Stimulated activated CD8-positive, alpha-beta memory T cell treated with anti-CD3 and anti-CD28 coated beads, Interleukin-7, amount 100 ng/mL, for 48 hours (primary cell): ENCODE measurements around the gene DENND10.
"Not testable (repeated sequence)": the region's sequence is repeated elsewhere in the genome, so short reads cannot be mapped to it uniquely, and the experiment has no call there.

Experiments used
- DNase-seq, 2 donors: peaks; one replicate each; pipeline ENCODE4 v3.0.0-alpha.2; 2020; ENCODE audit warnings: low read depth in 1 of 2; ENCODE audit errors: extremely low read depth in 1 of 2

Gene DENND10

GRCh38 chr10:119096641-119097415, 7.1 kb upstream of the DENND10 start:
- not testable (repeated sequence) for DNase-seq

DNA sequence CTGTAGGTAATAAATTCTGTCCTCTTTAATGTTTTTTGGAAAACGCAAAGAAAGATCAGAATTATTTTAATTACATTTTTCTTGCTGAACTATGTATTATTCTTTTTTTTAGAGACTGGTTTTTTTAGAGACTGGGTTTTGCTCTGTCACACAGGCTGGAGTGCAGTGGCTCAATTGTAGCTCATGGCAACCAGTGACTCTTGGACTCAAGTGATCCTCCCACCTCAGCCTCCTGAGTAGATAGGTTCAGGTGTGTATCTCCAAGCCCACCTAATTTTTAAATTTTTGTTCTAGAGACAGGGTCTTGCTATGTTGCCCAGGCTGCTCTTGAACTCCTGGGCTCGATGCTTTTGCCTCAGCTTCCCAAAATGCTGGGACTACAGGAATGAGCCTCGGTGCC, 5.3 kb upstream of the DENND10 start:
- no peak for DNase-seq

DNA sequence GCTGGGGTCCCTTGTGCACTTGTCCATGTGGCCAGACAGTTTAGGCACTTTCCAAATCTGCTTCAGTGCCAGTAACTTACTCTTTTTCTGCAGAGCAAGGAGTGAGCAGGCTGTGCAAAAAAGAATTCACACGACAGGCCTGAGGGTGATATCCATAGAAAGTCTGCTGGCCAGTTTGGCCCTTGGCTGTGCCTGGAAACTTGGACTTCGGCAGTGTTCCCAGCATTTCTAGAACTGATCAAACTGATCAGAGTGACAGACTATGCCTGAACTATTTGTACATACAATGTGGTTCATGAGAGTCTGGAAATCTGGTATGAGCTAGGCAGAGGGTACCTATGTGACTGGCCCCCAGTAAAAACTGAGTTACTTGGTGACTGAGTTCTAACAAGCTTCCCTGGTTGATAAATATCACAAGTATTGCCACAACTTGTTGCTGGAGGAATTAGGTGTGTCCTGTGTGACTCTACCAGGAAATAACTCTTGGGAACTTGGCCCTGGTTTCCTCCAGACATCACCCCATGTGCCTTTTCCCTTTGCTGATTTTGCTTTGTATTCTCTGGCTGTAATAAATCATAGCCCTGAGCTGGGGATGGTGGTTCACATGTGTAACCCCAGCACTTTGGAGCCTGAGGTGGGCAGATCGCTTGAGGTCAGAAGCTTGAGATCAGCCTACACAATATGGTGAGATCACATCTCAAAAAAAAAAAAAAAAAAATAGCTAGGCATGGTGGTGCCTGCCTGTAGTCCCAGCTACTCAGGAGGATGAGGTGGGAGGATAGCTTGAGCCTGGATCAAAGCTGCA, 3.3 kb upstream of the DENND10 start:
- DNase-seq, result no peak

DNA sequence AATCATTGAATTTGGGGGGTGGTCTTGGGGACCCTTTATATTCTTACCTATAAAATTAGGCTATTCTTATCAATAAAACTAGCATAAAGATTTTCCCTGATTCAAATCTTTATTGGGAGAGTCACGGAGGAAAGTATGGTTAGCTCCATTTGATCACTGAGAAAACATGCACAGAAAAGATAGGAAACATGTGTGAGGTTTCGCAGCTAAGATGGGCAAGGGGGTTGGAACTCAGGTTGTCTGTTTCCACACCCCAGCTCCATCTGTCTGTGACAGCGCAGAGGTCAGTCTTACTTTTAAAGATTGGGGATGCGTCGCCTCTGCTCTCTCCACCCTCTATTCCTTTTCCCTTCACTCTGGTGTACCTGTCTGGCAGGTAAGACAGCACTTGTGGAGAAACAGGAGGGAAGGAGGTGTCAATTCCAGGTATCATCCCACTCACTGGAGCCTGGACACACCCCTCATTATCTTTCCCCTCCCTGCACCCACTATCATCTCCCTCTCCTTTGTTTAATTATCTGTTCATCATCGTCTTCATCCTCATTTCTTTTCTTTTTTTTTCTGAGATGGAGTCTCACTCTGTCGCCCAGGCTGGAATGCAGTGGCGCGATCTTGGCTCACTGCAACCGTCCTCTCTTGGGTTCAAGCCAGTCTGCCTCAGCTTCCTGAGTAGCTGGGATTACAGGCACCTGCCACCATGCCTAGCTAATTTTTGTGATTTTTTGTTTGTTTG, 2.4 kb upstream of the DENND10 start:
- DNase-seq, result no peak

DNA sequence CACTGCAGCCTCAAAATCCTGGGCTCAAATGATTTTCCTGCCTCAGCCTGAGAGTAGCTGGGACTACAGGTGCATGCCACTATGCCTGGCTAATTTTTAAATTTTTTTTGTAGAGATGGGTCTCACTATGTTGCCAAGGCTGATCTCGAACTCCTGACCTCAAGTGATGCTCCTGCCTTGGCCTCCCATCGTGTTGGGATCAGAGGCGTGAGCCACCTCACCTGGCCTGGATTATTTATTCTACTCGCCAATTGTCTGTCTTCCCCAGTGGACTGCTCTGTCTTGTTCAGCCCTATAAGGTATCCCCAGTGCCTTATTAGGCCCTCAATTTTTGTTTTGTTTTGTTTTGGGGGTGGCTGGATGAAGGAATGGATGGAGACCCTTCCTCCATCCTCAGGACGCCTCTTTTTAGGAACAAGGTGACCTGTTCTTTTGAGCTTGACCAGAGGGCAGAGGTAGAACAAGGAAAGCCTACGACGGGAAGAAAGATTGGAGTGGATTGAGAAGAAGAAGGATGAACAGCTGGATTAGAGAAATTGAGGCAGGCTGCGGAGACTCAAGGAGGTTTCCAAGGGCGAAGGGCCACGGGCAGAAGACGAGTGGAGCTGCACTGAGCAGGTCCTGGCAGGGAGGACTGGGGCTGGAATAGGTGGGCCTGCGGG, 541 bp upstream of the DENND10 start:
- DNase-seq, result no peak

DNA sequence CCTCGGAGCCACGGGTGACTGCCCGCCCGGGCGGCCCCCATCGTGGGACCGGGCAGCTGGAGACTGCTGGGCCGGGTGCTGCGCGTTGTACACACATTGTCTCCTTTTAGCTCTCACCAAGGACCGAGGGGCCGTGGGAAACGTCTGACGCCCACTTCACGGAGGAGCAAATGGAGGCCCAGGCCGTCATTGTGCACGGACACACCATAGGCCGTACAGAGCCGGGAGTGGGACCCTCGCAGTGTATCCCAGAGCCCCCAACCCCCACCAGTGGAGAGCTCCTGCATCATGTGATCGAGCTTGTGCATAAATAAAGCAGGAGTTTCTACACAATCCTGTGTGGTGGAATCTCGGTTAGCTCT, 722 bp downstream of the DENND10 start:
- DNase-seq, result no peak

DNA sequence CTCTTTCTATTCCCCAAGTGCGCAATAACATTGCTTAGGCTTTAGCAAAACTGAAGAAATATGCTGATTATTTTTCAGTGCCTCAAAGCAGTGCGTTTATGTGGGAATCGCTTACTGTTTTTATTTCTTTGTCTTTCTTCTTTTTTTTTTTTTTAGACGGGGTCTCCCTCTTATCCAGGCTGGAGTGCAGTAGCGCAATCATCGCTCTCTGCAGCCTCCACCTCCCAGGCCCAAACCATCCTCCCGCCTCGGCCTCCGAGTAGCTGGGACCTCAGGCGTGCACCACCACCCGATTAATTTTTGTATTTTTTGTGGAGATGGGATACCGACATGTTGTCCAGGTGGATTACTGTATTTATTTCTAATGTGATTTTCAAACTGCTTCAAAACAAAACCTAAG, 1.2 kb downstream of the DENND10 start:
- DNase-seq, result no peak

GRCh38 chr10:119105899-119106298, 2.0 kb downstream of the DENND10 start:
- DNase-seq, result not testable (repeated sequence)

- not testable (repeated sequence) for DNase-seq
Measured at GRCh38 chr10:119107106-119107505, 3.2 kb downstream of the DENND10 start.

GRCh38 chr10:119107771-119108170, 3.9 kb downstream of the DENND10 start:
- not testable (repeated sequence) for DNase-seq

- no peak for DNase-seq
Measured at GRCh38 chr10:119112056-119112455, 8.1 kb downstream of the DENND10 start.

DNA sequence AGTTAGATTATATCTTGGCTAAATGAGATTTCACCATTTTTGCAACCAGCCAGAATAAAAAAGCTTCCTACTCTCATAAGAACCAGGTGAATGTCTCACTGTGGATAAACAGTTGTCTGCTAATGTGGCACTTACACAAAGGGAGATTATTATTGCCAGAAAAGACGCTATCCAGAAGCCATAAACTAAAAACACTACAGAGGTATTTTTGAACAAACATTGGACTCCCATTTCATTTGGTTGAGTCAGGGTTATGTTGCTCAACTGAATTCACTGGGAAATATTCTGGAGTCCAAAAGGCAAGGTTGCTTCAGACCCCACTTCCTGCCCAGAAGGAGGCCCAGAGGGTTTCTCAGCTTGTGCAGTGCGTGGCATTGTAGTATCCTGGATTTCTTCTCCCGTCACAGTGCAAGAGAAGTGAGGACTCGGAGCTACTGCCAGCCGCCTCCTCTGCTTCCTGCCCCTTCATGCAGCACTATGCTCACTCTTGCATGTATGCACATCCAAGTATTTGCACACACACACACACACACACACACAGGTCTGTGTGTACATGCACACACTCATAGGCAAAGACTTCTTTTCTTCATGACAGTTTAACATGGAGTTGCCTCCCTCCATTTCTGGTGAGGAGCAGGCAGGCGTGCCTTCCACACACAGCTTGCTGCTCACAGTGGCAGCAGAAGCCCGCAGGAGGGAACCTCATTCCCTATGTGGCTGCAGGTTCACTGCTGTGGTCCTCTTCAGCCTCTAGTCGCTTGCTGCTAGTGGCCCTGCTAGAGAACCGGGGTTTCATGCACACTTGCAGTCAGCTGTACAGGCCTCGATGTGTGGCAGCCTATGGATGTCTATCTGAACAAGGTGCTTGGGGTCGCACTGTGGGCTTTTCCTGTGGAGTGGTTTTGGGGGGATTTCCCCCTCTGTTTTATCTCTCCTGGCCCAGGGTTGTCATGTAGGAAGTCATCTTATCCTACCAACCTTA, 10.1 kb downstream of the DENND10 start:
- no peak for DNase-seq

DNA sequence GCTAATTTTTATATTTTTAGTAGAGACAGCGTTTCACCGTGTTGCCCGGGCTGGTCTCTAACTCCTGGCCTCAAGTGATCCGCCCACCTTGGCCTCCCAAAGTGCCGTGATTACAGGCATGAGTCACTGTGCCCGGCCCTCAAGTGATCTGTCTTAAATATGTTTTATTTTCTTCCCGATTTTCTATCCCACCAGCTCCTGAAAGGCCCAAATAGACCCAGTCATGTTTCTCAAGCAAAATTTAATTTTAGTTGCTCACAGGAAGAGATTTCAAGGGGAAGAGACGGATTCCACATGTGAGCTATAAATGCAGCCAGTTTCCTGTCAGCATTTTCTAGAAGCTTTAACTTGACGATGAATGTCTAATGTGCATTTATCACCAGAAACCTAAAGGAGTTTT, 12.0 kb downstream of the DENND10 start:
- no peak for DNase-seq

DNA sequence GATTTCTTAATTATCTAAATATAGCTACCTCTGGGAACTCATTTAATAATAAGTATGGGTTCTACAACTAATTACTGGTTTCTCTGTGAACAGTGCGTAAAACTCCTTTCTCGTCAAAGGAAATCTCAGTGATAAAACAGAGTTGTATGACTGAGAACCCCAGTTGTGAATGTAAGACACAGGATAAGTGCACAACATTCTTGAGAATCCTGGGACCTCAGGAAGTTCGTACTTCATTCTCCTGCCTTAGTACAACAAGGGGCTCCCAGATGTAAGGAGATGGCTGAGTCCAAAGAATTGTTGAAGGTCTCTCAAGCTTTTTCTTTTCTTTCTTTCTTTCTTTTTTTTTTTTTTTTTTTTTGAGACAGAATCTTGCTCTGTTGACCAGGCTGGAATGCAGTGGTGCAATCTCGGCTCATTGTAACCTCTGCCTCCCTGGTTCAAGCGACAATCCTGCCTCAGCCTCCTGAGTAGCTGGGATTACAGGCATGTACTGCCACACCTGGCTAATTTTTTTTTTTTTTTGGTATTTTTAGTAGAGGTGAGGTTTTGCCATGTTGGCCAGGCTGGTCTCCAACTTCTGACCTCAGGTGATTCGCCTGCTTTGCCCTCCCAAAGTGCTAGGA, 12.5 kb downstream of the DENND10 start:
- no peak for DNase-seq

- no peak for DNase-seq
Measured at GRCh38 chr10:119118231-119118630, 14.3 kb downstream of the DENND10 start.

DNA sequence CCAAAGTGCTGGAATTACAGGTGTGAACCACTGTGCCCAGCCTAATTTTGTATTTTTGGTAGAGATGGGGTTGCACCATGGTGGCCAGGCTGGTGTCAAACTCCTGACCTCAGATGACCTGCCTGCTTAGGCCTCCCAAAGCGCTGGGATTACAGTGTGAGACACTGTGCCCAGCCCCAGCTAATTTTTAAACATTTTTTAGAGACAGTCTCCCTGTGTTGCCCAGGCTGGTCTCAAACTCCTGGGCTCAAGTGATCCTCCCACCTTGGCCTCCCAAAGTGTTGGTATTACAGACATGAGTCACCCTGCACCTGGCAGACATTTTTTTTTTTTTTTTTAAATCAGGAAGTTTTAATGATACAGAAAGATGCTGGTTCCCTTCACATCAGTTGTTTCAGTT, 15.5 kb downstream of the DENND10 start:
- no peak for DNase-seq

GRCh38 chr10:119120413-119120867, 16.5 kb downstream of the DENND10 start:
- DNase-seq, result no peak

GRCh38 chr10:119120875-119121274, 17.0 kb downstream of the DENND10 start:
- no peak for DNase-seq

DNA sequence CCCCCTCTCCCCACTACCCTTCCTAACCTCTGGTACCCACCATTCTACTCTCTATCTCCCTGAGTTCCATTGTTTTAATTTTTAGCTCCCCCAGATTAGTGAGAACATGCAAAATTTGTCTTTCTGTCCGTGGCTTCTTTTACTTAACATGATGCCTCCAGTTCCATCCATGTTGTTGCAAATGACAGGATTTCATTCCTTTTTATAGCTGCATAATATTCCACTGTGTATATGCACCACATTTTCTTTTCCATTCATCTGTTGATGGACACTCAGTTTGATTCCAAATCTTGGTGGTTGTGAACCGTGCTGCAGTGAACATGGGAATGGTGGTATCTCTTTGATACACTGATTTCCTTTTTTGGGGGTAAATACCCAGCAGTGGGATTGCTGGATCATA, 22.0 kb downstream of the DENND10 start:
- DNase-seq, result no peak
